NCI-H82 treated with DMSO at 0.1 percent for 48 hours (cell line): ENCODE data around the gene STAP2.
"Not testable (repeated sequence)": the region's sequence is repeated elsewhere in the genome, so short reads cannot be mapped to it uniquely, and the experiment has no call there.

ENCODE experiments used
- DNase-seq: peaks from one replicate; lab custom pipeline; 2025; ENCODE audit not compliant: unreplicated experiment; lab: John Stamatoyannopoulos, UW

STAP2 gene

GRCh38 chr19:4274321-4274686 lies 64.3 kb downstream of the STAP2 start:
- DNase-seq: not testable (repeated sequence)
